HL-60 (cell line): ENCODE measurements around the gene PTPRT.

Experiments used
- DNase-seq, 2 experiments: peaks; one replicate each; pipeline ENCODE4 v3.0.0-alpha.2; 2010 to 2020; ENCODE audit warnings: low read depth in 1 of 2, low spot score in 1 of 2
- H3K27ac ChIP-seq: fragments of 250-450 bp; sonication (Bioruptor Pico); replicated peaks from 2 replicates; pipeline ENCODE4 v1.5.1; 2020; ENCODE audit warnings: mild to moderate bottlenecking, moderate library complexity
- H3K27me3 ChIP-seq: fragments of 250-450 bp; sonication (Bioruptor Pico); 2 replicates; pipeline ENCODE4 v1.5.1; 2021; ENCODE audit warnings: mild to moderate bottlenecking, moderate library complexity; ENCODE audit not compliant: insufficient read depth, poor library complexity, severe bottlenecking
- H3K4me3 ChIP-seq: replicated peaks from 2 replicates; pipeline ENCODE4 v1.5.1; 2011; ENCODE audit warnings: mild to moderate bottlenecking, control low read depth, low read length; ENCODE audit not compliant: insufficient read depth
- CTCF ChIP-seq: IDR thresholded peaks from one replicate; pipeline ENCODE4 v1.5.1; 2011; ENCODE audit warnings: low read length, control low read depth, inconsistent platforms; ENCODE audit not compliant: insufficient read depth
- GABPA ChIP-seq: IDR thresholded peaks from 2 replicates; pipeline ENCODE4 v1.6.1; 2012; ENCODE audit warnings: low read depth
- POLR2AphosphoS5 ChIP-seq: IDR thresholded peaks from 2 replicates; pipeline ENCODE4 v1.6.1; 2012; ENCODE audit warnings: low read depth
- REST ChIP-seq: IDR thresholded peaks from 2 replicates; pipeline ENCODE4 v1.6.1; 2012; ENCODE audit warnings: low read depth; ENCODE audit not compliant: insufficient replicate concordance
- SPI1 ChIP-seq: IDR thresholded peaks from 2 replicates; pipeline ENCODE4 v1.6.1; 2012; ENCODE audit warnings: low read depth, mild to moderate bottlenecking, borderline replicate concordance

PTPRT gene

GRCh38 chr20:42963796-42964195, 225.9 kb downstream of the PTPRT start:
- Histone ChIP-seq H3K4me3 (no peak overlapping the region), H3K27me3 (no peaks in the 10 kb centered on the region), H3K27ac (no peak overlapping the region)
- no peak for DNase-seq
- no peak for TF ChIP-seq GABPA
- TF ChIP-seq CTCF: no peak
- TF ChIP-seq REST: no peak
- TF ChIP-seq SPI1: no peak
- no peak for TF ChIP-seq POLR2AphosphoS5

- Histone ChIP-seq H3K27me3 (no peaks in the 10 kb centered on the region), H3K27ac (no peak overlapping the region), H3K4me3 (no peak overlapping the region)
- TF ChIP-seq POLR2AphosphoS5 (no peak), SPI1 (no peak), REST (no peak), CTCF (no peak), GABPA (no peak)
- no peak for DNase-seq
These were observed 227.9 kb downstream of the PTPRT start for GRCh38 chr20:42961771-42962170.

GRCh38 chr20:42959996-42960395, 229.7 kb downstream of the PTPRT start:
- Histone ChIP-seq H3K27me3 (no peaks in the 10 kb centered on the region), H3K27ac (no peak overlapping the region)
- DNase-seq: no peak

More at GRCh38 chr20:42959996-42960395, 229.7 kb downstream of the PTPRT start:
- H3K4me3 ChIP-seq: no peak overlapping the region
- TF ChIP-seq GABPA: no peak
- no peak for TF ChIP-seq SPI1
- TF ChIP-seq REST: no peak
- TF ChIP-seq POLR2AphosphoS5: no peak
- TF ChIP-seq CTCF: no peak
